SK-N-MC (cell line): ENCODE results near the gene ATP6V0B.

Source experiments
- DNase-seq: peaks from one replicate; pipeline ENCODE4 v3.0.0-alpha.2; 2011; ENCODE audit warnings: low read depth, low spot score
- H3K27ac ChIP-seq: fragments of 200-600 bp; sonication (generic); 2 replicates; pipeline ENCODE4 v1.5.1; 2016; ENCODE audit warnings: mixed run types
- H3K36me3 ChIP-seq: fragments of 200-600 bp; sonication (generic); 2 replicates; pipeline ENCODE4 v1.6.1; 2017; ENCODE audit warnings: antibody characterized with exemption, low read length, mixed read lengths; ENCODE audit not compliant: insufficient read depth
- H3K4me3 ChIP-seq: fragments of 200-600 bp; sonication (generic); 2 replicates; pipeline ENCODE4 v1.5.1; 2016
- H3K9ac ChIP-seq: fragments of 200-600 bp; sonication (generic); 2 replicates; pipeline ENCODE4 v1.8.0; 2017; ENCODE audit warnings: mixed run types, mixed read lengths; ENCODE audit not compliant: insufficient read length
- H3K9me3 ChIP-seq: fragments of 200-600 bp; sonication (generic); 2 replicates; pipeline ENCODE4 v1.6.1; 2017; ENCODE audit warnings: low read depth, mild to moderate bottlenecking, antibody characterized with exemption, low read length, moderate library complexity, mixed read lengths
- EZH2 ChIP-seq: fragments of 200-600 bp; sonication (generic); IDR thresholded peaks from one replicate; pipeline ENCODE4 v1.6.1; 2017; ENCODE audit warnings: antibody characterized with exemption
- FOXP2 ChIP-seq: optimal IDR thresholded peaks from 2 replicates; pipeline ENCODE3; 2011; ENCODE audit warnings: mild to moderate bottlenecking, moderate library complexity; ENCODE audit not compliant: insufficient read depth; ENCODE audit errors: extremely low read length, control extremely low read depth
- POLR2AphosphoS5 ChIP-seq: IDR thresholded peaks from 2 replicates; pipeline ENCODE4 v1.6.1; 2012; ENCODE audit warnings: mild to moderate bottlenecking, low read depth, low read length, borderline replicate concordance

The ATP6V0B gene

GRCh38 chr1:43960798-43961197, 14.0 kb upstream of the ATP6V0B start:
- DNase-seq: no peak

DNA sequence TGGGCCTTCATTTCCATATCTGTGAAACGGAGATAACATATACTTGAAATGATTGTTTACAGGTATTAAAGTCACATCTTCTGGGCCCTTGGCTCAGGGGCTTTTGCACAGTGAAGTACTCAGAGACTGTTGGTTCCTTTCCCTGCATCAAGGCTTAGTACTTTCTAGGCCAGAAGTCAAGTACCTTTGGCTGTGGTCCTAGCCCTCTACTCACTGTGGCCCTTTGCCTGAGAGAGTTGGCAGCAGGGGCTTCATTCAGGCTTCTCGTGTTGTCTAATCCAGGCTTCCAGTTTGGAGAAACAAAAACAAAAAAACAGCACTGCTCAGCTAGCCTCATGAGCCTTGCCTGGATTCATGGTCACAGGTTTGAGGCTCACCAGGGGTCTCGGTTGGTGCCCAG, 13.1 kb upstream of the ATP6V0B start:
- no peak for DNase-seq
- H3K4me3 ChIP-seq: no peak overlapping the region
- no peak overlapping the region for H3K27ac ChIP-seq
- no peaks in the 10 kb centered on the region for H3K9me3 ChIP-seq
- TF ChIP-seq EZH2 (no peak), POLR2AphosphoS5 (no peak), FOXP2 (no peak)
- H3K9ac ChIP-seq: no peak overlapping the region
- H3K36me3 ChIP-seq: no peaks in the 10 kb centered on the region; the same call in 1 of the 2 replicates

More at GRCh38 chr1:43960798-43961197, 14.0 kb upstream of the ATP6V0B start:
- H3K4me3 ChIP-seq: no peak overlapping the region
- no peaks in the 10 kb centered on the region for H3K9me3 ChIP-seq
- TF ChIP-seq EZH2 (no peak), POLR2AphosphoS5 (no peak), FOXP2 (no peak)
- H3K36me3 ChIP-seq: no peaks in the 10 kb centered on the region; the same call in 1 of the 2 replicates
- no peak overlapping the region for H3K9ac ChIP-seq
- H3K27ac ChIP-seq: no peak overlapping the region

DNA sequence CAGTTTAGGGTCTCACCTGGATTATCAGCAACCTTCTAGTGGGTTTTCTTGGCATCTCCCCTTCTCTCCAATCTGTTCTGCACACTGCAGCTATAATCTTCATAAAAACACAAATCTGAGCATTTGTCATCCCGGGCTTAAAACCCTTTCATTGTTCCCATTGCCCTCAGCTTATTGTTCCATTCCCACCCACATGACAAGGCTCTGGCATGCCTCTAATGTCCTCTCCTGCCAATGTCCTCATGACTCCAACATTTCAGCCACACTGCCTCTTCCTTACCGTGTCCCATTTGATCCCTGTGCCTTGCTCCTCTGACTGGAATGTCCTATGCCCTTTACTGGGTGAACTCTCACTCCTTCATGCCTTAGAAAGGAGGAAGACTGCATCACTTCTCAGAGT, 12.4 kb upstream of the ATP6V0B start:
- no peaks in the 10 kb centered on the region; the same call in 1 of the 2 replicates for H3K36me3 ChIP-seq
- H3K27ac ChIP-seq: no peak overlapping the region
- no peak overlapping the region for H3K9ac ChIP-seq
- TF ChIP-seq EZH2 (no peak), POLR2AphosphoS5 (no peak), FOXP2 (no peak)
- H3K9me3 ChIP-seq: no peaks in the 10 kb centered on the region
- no peak overlapping the region for H3K4me3 ChIP-seq
- no peak for DNase-seq

DNA sequence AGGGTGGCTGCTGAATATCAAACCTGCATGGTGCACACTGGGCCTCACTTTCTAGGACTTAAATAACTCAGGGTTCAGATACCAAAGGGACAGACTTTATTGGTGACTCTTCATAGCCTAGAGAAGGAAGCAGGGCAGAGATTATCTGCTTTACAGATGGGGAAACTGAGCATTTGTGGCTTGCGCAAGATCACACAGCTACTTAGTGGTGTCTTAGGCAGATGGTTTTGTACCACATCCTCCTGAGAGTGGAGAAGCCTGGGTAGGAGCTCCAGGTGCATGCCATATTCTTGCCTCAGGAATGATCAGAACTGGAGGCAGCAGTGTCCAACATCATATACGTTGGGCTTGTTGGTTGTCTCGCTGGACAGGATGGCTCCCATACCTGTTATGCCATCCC, 11.8 kb upstream of the ATP6V0B start:
- H3K9me3 ChIP-seq: no peaks in the 10 kb centered on the region
- H3K36me3 ChIP-seq: no peaks in the 10 kb centered on the region; the same call in 1 of the 2 replicates
- H3K9ac ChIP-seq: no peak overlapping the region
- no peak overlapping the region for H3K4me3 ChIP-seq
- DNase-seq: no peak
- no peak for TF ChIP-seq EZH2
- no peak for TF ChIP-seq FOXP2
- TF ChIP-seq POLR2AphosphoS5: no peak
- no peak overlapping the region for H3K27ac ChIP-seq

- no peak for DNase-seq
- TF ChIP-seq FOXP2 (no peak), POLR2AphosphoS5 (no peak), EZH2 (no peak)
- Histone ChIP-seq H3K9ac (no peak overlapping the region), H3K4me3 (no peak overlapping the region), H3K36me3 (no peaks in the 10 kb centered on the region; the same call in 1 of the 2 replicates), H3K9me3 (no peaks in the 10 kb centered on the region), H3K27ac (no peak overlapping the region)
Observed at GRCh38 chr1:43963890-43964289, 10.9 kb upstream of the ATP6V0B start.

DNA sequence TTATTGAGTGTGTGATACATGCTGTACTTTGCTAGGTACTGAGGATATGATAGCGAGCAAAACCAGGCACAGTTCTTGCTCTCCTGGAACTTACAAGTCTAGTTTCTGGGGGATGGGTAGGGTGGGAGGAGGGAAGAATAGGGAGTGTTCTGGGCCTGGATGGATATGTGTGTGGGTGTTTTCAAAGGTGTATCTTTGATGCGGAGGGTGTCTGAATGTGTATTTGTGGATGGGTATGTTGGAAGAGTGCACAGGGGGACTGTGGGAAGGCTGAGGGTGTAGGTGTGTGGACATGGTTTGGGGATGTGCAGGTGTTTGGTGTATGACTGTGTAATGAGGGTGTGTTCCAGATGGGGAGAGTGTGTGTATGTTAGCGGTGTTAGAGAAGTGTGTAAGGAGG, 9.4 kb upstream of the ATP6V0B start:
- Histone ChIP-seq H3K9ac (no peak overlapping the region), H3K4me3 (no peak overlapping the region), H3K9me3 (no peaks in the 10 kb centered on the region), H3K27ac (no peak overlapping the region), H3K36me3 (no peaks in the 10 kb centered on the region; the same call in 1 of the 2 replicates)
- DNase-seq: no peak
- TF ChIP-seq EZH2 (no peak), FOXP2 (no peak), POLR2AphosphoS5 (no peak)

- no peak overlapping the region for H3K4me3 ChIP-seq
- no peak overlapping the region for H3K27ac ChIP-seq
- H3K9me3 ChIP-seq: no peaks in the 10 kb centered on the region
- H3K36me3 ChIP-seq: peaks cover 6% of the 10 kb centered on the region; the same call in 1 of the 2 replicates
- H3K9ac ChIP-seq: no peak overlapping the region
- TF ChIP-seq EZH2 (no peak), FOXP2 (no peak), POLR2AphosphoS5 (no peak)
- DNase-seq: no peak
Observed at GRCh38 chr1:43968348-43968948, 6.3 kb upstream of the ATP6V0B start.

DNA sequence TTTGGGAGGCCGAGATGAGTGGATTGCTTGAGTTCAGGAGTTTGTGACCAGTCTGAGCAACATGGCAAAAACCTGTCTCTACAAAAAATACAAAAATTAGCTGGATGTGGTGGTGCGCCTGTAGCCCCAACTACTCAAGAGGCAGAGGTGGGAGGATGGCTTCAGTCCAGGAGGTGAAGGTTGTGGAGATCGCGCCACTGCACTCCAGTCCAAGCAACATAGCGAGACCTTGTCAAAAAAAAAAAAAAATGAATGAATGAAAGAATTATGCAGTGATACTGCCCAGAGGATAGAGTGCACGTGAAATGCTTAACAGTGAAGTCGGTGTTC, 5.4 kb upstream of the ATP6V0B start:
- Histone ChIP-seq H3K4me3 (peak overlapping the region; percentile 91), H3K27ac (no peak overlapping the region), H3K36me3 (peaks cover 6% of the 10 kb centered on the region; the same call in 1 of the 2 replicates), H3K9ac (no peak overlapping the region), H3K9me3 (no peaks in the 10 kb centered on the region)
- DNase-seq: no peak
- TF ChIP-seq POLR2AphosphoS5 (no peak), FOXP2 (no peak), EZH2 (no peak)

GRCh38 chr1:43969746-43970466, 4.9 kb upstream of the ATP6V0B start, which contains the start of gene DPH2:
Gene DPH2, plus strand, starts transcription at chr1:43970010. Its CDS starts 166 bp downstream, at chr1:43970176.
- H3K9me3 ChIP-seq: no peaks in the 10 kb centered on the region
- peak within 1 kb of the TSS; percentile 76 for H3K9ac ChIP-seq
- no peak within 1 kb of the TSS for H3K27ac ChIP-seq
- no peak for TF ChIP-seq FOXP2
- TF ChIP-seq EZH2: no peak
- peak; percentile 67; the same call in 1 of the 2 replicates for TF ChIP-seq POLR2AphosphoS5
- peak within 1 kb of the TSS; percentile 91 for H3K4me3 ChIP-seq
- H3K36me3 ChIP-seq: peaks cover 6% of the 10 kb centered on the region; the same call in 1 of the 2 replicates
- DNase-seq: peak; percentile 83
